ENCODE data around the gene CRKL.

The CRKL gene

GRCh38 chr22:20997536-20998257 lies 80.5 kb downstream of the CRKL start:
- DNase-seq: no peak

GRCh38 chr22:20998411-20999336 lies 81.5 kb downstream of the CRKL start:
- no peak for DNase-seq

GRCh38 chr22:20999350-21000206 lies 82.4 kb downstream of the CRKL start:
- DNase-seq: no peak

GRCh38 chr22:21000207-21000986 lies 83.2 kb downstream of the CRKL start:
- DNase-seq: no peak

GRCh38 chr22:21000987-21001600 lies 83.9 kb downstream of the CRKL start:
- DNase-seq: no peak

GRCh38 chr22:21001601-21002325 lies 84.6 kb downstream of the CRKL start, which contains the start of gene THAP7:
Gene THAP7 (minus strand): TSS chr22:21002118. CDS start chr22:21001911, 207 bp downstream.
- peak; percentile 98 for DNase-seq

Measured in activated naive CD4-positive, alpha-beta T cell treated with anti-CD3 and anti-CD28 coated beads, Interleukin-2, amount 50 U/mL, for 16 hours (primary cell).